ENCODE data around the gene NGF.
"Not testable (repeated sequence)": the region's sequence is repeated elsewhere in the genome, so short reads cannot be mapped to it uniquely, and the experiment has no call there.

NGF gene

DNA sequence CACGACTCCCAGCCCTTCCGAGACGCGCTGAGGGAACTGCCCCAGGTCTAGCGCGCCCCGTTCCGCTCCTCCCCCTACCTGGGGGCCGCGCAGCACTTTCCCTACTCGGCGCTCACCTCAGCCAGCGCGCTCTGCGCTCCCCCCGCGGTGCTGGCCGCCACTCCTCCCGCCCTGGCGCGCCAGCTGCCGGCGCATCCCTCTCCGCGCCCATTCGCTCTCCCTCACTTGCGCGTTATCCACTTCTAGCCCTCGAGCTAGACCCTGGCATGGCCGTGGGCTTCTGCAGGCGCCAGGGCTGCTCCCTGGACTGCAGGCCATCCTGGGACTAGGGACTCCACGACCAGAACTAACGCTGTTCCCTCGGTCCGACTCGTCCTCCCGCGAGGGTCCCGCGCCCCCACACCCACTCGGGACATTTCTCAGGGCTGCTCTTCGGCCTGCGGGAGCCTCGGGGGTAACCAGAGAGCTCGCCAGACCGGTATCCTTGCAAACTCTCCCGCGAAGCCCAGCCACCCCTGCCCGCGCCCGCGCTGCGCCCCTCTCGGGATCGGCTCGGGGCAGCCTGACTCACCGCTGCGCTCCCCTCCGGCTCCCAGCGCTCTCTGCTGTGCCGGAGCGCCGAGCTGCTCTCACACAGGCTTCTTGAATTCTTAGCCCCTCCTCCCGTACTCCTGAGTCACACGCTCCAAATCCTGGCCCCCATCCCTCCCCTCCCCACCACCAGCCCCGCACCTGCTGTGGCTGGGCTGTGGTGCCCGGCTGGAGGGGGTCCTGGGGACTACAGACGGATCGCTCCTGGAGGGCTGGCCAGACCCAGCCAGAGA lies at the start of gene NGF:
Gene NGF, minus strand, starts transcription at position 617 of the 824 bp plus-strand sequence. CDS start 51,454 bp downstream, outside the sequence.
- DNase-seq: peak; percentile 66

DNA sequence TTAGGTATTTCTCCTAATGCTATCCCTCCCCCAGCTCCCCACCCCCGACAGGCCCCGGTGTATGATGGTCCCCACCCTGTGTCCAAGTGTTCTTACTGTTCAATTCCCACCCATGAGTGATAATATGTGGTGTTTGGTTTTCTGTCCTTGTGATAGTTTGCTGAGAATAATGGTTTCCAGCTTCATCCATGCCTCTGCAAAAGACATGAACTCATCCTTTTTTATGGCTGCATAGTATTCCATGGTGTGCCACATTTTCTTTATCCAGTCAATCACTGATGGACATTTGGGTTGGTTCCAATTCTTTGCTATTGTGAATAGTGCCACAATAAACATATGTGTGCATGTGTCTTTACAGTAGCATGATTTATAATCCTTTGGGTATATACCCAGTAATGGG lies 45.4 kb upstream of the NGF start:
- DNase-seq: not testable (repeated sequence)

DNA sequence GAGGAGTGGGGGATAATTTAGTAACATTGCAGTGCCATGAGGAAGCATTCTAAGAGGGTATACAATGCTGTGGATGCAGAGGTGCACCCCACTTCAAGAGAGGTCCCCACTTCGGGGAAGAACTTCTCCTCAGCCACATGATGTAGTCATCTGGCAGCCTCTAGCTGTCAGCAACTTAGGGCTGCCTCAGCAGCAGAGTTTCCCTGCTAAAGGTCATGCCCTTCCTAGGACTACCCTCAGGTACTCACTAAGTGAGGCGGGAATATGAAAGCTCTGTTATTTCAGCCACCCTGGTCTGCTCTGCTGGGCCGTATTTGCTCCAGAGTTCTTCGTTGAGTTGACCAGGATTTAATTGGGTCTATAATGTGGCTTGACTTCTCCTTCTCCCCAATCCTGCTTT lies 41.9 kb upstream of the NGF start:
- DNase-seq: no peak

DNA sequence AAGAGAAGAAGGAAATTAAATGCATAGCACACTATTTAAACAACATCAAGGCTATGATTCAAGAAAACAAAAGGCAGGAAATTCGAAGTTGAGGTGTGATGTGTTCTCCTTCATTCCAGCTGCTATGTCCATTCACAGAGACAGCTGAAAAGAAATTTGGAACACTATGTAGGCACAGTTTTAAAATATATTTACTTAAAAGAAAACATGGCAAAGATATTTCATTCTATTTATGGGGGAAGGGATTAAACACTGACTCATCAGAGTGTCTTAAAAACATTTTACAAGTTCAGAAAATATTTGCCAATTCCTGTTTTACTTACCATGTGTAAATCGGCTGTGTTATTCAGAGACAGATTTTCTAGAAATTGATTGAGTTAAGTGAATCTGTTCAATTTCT lies 39.4 kb upstream of the NGF start:
- no peak for DNase-seq

DNA sequence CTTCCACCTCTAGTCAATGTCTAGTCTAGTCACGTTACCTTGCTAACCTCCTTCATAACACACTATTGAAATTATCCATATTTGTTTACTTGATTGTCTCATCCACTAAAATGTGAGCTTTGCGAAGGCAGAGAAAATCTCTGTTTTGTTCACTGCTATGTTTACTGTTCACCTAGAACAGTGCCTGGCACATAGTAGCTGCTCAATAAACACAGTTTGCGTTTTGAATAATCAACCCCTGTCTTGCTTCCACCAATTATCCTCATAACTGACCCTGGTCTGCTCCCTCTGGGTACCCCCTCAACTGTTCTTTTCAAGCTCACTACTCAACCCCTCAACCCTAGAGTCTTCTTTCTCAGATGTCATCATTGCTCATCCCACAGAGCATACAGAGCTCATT lies 36.5 kb upstream of the NGF start:
- no peak for DNase-seq

DNA sequence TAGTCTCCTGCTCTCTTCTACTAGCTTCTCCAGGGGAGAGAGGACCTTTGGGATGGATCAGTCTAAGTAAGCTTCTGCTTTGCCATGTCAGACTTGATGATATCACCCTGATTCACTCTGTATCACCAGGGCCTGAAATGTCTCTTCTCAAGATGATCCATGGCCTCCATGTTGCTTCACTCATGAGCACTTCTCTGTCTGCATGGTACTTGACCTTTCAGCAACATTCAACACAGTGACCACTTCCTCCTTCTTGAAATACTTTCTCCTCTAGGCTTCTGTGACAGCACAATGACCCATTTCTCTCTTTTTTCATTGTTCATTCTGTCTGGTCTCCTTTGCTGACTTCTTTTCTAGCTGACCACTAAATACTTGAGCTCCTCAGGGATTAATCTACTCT lies 35.3 kb upstream of the NGF start:
- DNase-seq: no peak

DNA sequence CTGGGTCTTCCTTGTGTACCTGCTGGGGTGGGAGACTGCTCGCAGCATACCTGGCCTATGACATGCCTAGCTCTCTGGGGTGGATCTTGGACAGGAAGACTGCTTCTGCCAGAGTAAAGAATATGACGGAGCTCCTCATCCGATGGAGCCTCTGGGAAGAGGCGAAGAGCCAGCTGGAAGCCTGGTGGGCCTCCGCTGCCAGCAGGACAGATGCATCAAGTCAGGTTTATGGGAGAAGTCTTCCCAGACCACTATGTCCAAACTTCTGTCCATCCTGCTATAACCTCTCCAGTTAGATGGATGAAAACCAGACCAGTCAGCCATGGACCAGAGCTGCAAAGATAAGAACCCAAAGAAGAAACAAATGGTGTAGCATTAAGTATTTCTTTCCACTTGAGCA lies 27.7 kb upstream of the NGF start:
- no peak for DNase-seq

DNA sequence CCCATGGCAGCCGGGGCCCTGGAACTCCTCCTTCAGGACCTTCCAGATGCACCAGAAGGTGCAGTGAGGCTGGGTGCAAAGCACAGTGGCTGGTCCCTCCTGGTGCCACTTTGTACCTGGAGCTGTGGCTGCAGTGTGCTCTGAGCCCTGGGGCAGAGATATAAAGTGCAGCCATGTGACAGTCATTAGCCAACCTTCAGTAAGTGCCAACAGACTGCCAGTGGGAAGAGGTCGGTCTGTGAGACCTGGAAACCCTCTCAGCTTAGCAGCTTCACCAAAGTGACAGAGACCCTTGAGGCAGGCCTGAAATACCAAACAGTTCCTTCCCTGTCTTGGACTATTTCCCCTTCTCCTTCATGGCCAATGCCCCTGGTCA lies 26.7 kb upstream of the NGF start:
- DNase-seq: no peak

DNA sequence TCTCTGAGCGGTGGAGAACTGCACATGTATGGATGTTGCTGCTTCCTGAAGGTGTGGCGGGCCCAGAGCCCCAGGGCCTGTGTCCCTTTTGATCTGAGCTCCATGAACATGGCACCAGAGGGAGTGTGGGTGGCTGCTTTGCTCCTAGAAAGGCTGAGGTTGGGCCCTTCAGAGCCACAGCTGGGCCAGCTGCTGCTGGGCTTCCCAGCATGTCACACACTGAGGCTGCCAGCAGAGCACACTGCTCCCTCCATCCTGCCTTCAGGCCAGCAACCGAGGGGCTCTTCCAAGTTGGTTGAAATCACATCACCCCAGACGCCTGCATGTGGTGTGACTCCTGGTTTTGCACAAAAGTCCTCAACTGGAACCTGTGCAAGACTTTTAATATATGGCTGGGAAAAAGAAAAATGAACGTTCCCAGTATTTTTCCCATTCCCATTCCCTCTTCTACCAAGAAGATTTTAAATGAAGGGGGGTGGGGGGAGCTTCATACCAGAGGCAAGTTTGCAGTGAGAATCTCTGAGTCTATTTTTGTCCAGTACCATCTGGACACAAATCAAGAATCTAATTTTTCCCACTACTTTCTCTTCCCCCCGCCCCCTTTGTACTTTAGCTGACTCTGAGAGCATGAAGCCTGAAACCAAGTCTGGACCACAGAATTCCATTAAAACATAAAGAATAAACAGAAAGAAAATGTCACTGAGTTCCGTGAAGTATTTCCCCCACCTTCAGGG lies 26.2 kb upstream of the NGF start:
- no peak for DNase-seq

DNA sequence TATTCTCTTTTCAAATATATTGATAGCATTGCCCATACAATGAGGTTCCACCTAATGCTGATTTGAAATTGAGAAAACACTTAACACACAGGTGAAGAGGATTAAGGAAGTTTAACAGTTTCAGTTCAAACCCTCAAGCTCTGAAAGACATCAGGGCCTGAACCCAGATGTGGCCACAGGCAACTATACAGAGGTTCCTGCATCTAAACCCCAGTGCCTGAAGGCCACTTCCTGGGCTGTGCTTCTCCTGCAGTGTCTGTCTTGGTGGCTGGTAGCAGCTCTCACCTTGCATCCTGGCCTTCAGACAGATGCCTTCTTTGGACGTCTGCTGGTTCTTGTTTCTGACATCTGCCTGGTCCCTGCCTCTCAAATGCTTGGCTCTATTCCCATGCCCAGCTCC lies 25.1 kb upstream of the NGF start:
- no peak for DNase-seq

DNA sequence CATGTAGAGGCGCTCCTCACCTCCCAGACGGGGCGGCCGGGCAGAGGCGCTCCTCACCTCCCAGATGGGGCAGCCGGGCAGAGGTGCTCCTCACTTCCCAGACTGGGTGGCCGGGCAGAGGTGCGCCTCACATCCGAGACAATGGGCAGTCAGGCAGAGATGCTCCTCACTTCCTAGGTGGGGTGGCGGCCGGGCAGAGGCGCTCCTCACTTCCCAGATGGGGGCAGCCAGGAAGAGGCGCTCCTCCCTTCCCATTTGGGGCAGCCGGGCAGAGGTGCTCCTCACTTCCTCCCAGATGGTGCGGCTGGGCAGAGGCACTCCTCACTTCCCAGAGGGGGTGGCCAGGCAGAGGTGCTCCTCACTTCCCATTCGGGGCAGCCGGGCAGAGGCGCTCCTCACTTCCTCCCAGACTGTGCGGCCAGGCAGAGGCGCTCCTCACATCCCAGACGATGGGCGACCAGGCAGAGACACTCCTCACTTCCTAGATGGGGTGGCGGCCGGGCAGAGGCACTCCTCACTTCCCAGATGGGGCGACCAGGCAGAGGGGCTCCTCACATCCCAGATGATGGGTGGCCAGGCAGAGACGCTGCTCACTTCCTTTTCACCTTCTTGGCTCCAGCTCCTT lies 22.6 kb upstream of the NGF start:
- not testable (repeated sequence) for DNase-seq

DNA sequence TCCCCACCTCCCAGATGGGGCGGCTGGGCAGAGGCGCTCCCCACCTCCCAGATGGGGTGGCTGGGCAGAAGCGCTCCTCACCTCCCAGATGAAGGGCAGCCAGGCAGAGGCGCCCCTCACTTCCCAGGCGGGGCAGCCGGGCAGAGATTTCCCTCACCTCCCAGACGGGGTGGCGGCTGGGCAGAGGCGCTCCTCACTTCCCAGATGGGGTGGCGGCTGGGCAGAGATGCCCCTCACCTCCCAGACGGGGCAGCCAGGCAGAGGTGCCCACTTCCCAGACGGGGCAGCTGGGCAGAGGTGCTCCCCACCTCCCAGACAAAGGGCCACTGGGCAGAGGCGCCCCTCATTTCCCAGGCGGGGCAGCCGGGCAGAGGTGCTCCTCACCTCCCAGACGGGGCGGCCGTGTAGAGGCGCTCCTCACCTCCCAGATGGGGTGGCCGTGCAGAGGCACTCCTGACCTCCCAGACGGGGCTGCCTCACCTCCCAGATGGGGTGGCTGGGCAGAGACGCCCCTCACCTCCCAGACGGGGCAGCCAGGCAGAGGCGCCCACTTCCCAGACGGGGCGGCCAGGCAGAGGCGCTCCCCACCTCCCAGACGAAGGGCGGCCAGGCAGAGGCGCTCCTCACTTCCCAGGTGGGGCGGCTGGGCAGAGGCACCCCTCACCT lies 21.9 kb upstream of the NGF start:
- DNase-seq: not testable (repeated sequence)

DNA sequence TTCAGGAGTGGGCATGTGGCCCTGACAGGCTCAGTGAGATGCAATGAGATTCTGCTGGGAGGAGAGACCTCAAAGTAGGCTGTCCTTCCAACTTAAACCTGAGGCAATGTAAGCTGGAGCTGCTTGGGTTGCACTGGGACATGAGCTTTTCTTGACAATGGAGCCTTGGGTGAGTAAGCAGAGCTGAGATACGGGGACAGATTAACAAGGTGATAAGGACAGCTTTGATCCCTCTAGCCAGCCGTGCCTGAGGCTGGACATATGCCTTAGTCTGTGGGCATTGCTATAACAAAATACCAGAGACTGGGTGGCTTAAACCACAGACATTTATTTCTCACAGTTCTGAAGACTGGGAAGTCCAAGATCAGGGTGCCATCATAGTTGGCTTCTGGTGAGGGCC lies 18.3 kb upstream of the NGF start:
- DNase-seq: no peak

DNA sequence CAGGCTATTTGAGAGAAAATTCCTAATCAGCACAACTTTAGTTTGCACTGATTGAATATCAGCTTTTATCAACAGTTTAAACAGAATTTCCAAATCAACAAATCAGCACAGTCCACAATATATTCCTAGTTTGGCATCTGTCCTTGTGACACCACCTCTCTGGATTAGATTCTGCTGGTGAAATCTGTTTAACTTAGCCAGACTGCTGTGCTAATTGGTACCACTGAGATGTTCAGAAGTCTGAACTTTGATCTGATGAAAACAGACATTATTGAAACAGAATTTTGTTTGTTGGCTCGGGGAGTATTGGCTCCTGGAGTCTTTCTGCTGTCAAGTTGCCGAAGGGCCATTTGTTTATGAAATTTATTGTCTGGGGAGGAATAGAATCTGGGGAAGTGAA lies 17.0 kb upstream of the NGF start:
- DNase-seq: no peak

DNA sequence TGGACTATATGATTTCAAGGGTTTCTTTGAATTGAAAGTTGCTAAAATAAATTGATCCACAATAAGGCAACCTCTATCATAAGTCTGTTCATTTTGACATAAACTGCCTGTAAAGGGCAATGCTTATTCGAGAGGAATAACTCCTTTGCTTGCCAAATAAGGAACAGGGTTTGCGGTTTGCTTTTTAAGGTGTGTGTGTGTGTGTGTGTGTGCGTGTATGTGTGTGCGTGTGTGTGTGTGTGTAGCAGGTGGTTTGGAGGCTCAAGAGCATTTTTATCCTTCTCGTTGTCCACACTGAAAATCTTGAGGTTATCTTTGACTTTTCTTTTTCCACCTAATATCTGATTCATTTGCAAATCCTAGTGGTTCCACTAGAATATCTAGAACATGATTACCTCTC lies 13.1 kb upstream of the NGF start:
- DNase-seq: no peak

DNA sequence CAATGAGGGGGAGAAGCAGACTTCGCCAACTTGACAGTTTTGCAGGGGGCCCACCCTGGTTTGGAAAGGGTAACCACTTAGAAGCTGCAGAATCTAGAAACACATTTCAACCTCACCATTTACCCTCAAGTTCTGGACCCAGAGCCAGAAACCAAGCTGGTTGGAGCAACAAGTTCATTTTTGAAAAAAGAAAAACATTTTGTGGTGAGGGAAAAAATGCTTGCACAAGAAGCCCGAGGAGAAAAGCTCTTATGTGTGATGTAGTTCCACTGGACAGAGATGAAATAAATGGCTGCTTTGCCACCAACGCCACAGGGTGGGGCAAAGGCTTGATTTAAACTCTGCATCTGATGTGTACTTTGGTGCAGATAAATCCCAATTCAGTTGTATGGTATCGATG lies 10.6 kb upstream of the NGF start:
- no peak for DNase-seq

DNA sequence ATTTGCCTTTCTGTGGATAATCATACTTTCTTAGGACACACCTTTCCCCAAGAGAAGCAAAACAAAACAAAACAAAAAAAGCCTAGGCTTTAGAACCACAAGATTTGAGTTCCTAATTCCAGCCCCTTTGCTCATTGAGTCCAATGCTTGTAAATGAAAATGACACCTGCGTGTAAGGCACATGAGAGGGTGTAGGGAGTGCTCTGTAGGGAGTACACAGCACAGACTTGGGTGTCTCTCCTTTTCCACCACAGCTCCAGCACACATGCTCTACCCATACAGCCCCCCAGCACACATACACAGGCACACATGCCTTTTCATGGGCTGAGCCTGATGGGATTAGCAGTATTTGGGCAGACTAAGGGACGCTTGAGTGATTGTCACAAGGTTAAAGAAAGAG lies 9.2 kb upstream of the NGF start:
- DNase-seq: no peak

DNA sequence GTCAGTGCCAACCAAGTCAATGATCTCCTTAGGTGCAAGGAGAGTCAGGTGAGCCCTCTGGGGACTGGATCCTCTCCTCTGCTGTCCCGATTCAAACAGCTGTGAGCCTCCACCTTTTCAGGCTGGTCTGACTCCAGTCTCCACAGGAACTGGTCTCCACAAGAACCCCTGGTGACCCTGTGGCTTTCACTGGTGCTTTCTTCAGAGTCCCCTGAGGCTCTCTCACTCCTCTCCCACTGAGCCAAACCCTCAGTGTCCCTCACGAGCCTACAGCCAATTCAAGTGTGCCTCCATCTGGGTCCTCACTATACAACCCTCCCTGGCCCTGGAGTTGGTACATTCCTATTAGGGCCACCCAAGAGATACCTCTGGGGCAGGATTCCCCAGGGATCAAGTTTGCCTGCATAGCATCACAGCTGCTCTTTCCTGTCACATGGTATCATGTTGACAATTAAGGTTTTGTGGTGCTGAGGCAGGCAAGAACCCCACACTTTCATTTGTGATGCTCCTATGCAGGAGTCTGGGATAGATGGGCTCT lies 5.2 kb upstream of the NGF start:
- no peak for DNase-seq

DNA sequence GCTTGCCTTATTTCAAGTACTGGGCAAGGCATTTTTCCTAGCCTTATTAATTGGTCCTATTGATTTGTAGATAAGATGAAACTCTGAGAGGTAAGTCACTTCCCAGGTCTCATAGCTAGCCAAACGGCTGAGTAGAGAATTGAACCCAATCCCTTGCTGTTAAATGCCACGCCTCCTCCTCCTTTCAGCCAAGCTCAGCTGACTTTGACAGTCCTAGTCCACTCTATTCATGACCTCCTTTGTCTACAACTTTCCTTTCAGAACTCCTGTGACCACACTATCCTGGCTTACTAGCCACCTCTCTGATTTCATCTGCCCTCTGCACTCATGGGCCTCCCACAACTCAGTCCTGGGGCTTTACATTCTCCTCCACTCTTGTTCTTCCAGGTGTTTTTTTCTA lies 3.9 kb upstream of the NGF start:
- no peak for DNase-seq

DNA sequence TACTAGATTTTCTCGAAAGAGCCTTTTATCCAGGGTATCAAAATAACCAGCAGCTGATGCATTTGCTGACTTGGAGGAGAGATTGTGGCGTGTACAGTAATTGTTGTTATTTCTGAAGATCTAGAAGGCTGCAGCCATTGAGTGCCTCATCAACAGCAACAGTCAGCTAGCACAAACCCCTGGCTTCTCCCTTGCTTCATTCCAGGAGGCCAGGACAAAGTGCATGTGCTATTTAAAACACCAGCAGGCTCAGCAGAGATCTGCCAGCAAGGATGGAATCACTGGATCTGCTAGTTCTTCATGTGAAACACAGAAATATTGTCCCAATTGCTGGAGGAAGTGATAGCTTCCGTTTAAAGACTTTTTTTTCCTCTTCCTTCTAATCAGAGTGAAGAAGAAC lies 2.8 kb upstream of the NGF start:
- DNase-seq: no peak

DNA sequence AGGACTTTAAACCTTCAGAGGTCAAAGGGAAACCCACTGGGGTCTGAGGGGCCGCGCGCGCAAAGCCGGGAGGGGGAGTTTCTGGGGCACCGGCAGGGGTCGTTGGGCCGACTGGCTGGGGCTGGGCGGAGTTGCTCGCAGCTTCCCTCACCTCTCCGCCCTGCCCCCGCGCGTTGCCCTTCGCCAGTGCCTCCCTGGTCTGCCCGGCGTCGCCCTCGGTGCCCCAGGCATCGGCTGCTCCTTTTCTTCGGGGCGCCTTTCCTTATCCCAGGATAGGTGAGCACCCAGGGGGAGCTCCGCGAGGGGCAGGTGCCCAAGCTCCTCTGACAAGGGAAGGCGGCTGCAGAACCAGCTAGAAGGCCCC lies 390 bp upstream of the NGF start:
- DNase-seq: no peak

DNA sequence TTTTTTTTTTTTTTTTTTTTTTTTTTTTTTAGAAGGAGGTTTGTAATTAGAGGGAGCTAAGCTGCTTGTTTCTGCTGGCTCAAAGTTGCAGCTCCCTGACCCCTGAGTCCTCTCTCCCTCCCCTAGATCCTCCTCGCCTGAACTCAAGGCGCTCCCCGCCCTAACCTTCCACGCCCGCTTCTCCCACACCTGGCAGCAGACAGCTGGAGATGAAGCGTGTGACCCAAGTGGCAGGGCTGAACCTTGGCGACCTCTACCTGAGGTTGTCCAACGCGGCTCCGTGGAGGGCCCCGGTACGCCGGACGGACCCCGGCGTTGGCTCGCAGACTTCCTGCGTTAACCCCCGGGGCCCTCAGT lies 795 bp downstream of the NGF start:
- DNase-seq: no peak

DNA sequence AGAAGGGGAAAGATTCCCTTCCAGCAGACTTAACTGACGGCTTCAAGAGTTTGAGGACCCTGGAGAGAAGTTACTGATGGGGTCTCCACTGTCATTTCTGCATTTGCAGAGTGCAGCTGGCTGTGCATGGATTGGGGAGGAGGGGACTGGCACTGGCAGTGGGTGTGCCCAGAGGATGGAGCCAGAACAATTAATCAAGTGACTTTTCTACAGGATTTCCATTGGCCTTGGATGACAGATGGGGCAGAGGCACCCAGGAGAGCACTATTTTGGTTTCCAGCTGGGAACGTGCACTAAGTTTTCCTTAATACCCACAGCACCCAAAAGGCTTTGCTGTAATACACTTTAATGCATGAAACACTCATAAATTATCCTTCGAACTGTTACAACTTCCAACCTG lies 1.3 kb downstream of the NGF start:
- no peak for DNase-seq

Measured in NCI-H510A treated with DMSO at 0.1 percent for 48 hours (cell line).